NCI-H510A (cell line): ENCODE measurements around the gene CTNNBL1.

Experiments
- DNase-seq: peaks from one replicate; lab custom pipeline; 2025; lab: John Stamatoyannopoulos, UW

The CTNNBL1 gene

GRCh38 chr20:37741570-37741969 is 47.7 kb downstream of the CTNNBL1 start:
- no peak for DNase-seq

GRCh38 chr20:37742131-37742530 is 48.3 kb downstream of the CTNNBL1 start:
- DNase-seq = no peak

GRCh38 chr20:37744347-37744746 is 50.5 kb downstream of the CTNNBL1 start:
- no peak for DNase-seq

- no peak for DNase-seq
These were observed 51.7 kb downstream of the CTNNBL1 start for GRCh38 chr20:37745553-37745952.

- DNase-seq = no peak
These were observed 54.2 kb downstream of the CTNNBL1 start for GRCh38 chr20:37748015-37748414.

GRCh38 chr20:37749218-37749617 is 55.4 kb downstream of the CTNNBL1 start:
- DNase-seq = no peak

GRCh38 chr20:37749620-37750403 is 56.0 kb downstream of the CTNNBL1 start:
- DNase-seq = no peak

- no peak for DNase-seq
These were observed 61.8 kb downstream of the CTNNBL1 start for GRCh38 chr20:37755665-37756064.

- DNase-seq = no peak
These were observed 62.4 kb downstream of the CTNNBL1 start for GRCh38 chr20:37756234-37756633.

- no peak for DNase-seq
These were observed 63.7 kb downstream of the CTNNBL1 start for GRCh38 chr20:37757550-37757949.

- DNase-seq = no peak
These were observed 64.5 kb downstream of the CTNNBL1 start for GRCh38 chr20:37758332-37758731.

GRCh38 chr20:37759052-37759553 is 65.3 kb downstream of the CTNNBL1 start:
- no peak for DNase-seq

- no peak for DNase-seq
These were observed 66.0 kb downstream of the CTNNBL1 start for GRCh38 chr20:37759761-37760209.

- no peak for DNase-seq
These were observed 66.5 kb downstream of the CTNNBL1 start for GRCh38 chr20:37760322-37760721.

GRCh38 chr20:37762716-37763485 is 69.1 kb downstream of the CTNNBL1 start:
- no peak for DNase-seq

- no peak for DNase-seq
These were observed 70.6 kb downstream of the CTNNBL1 start for GRCh38 chr20:37764333-37764935.

GRCh38 chr20:37770908-37771307 is 77.1 kb downstream of the CTNNBL1 start:
- no peak for DNase-seq

GRCh38 chr20:37773291-37773826 is 79.5 kb downstream of the CTNNBL1 start:
- DNase-seq = no peak

GRCh38 chr20:37774156-37774555 is 80.3 kb downstream of the CTNNBL1 start:
- no peak for DNase-seq

- no peak for DNase-seq
These were observed 81.4 kb downstream of the CTNNBL1 start for GRCh38 chr20:37775200-37775599.

- no peak for DNase-seq
These were observed 82.2 kb downstream of the CTNNBL1 start for GRCh38 chr20:37776049-37776448.

GRCh38 chr20:37776526-37776925 is 82.7 kb downstream of the CTNNBL1 start:
- DNase-seq = no peak
